ENCODE results near the gene PRSS57.

The PRSS57 gene

GRCh38 chr19:656751-657559 is 38.3 kb downstream of the PRSS57 start:
- TF ChIP-seq GATA2 (IDR thresholded peaks at IDR 0.05; ENCODE audit: low read depth, low read length) (no peak), GATA3 (IDR thresholded peaks at IDR 0.05; ENCODE audit: low read depth, low read length) (no peak)

- TF ChIP-seq GATA3 (IDR thresholded peaks at IDR 0.05; ENCODE audit: low read depth, low read length): no peak
- no peak for TF ChIP-seq GATA2 (IDR thresholded peaks at IDR 0.05; ENCODE audit: low read depth, low read length)
These were observed 39.6 kb downstream of the PRSS57 start for GRCh38 chr19:655691-656090.

- TF ChIP-seq GATA3 (IDR thresholded peaks at IDR 0.05; ENCODE audit: low read depth, low read length) (no peak), GATA2 (IDR thresholded peaks at IDR 0.05; ENCODE audit: low read depth, low read length) (no peak)
These were observed 41.8 kb downstream of the PRSS57 start for GRCh38 chr19:653425-653824.

- no peak for TF ChIP-seq GATA3 (IDR thresholded peaks at IDR 0.05; ENCODE audit: low read depth, low read length)
- no peak for TF ChIP-seq GATA2 (IDR thresholded peaks at IDR 0.05; ENCODE audit: low read depth, low read length)
These were observed 42.5 kb downstream of the PRSS57 start for GRCh38 chr19:652467-653389.

DNA sequence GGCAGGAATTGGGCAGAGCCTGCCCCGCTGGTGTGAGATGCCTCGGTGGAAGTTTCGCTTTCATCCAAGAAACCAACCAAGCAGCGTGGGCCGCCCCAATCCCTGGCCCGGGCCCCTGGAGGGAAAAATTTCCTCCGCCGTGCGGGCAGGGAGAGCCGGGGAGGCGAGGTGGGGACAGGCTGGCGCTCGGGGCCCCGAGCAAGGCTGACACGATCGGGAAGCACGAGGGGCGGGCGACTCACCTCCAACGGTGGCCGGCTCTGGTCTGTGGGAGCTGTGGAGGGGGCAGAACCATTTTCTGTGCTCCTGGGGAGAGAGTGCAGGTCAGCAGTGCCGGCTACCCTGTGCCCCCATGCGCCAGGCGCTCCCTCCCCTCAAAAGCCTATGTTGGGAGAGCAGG is 43.3 kb downstream of the PRSS57 start:
- no peak for TF ChIP-seq GATA2 (IDR thresholded peaks at IDR 0.05; ENCODE audit: low read depth, low read length)
- TF ChIP-seq GATA3 (IDR thresholded peaks at IDR 0.05; ENCODE audit: low read depth, low read length): no peak

DNA sequence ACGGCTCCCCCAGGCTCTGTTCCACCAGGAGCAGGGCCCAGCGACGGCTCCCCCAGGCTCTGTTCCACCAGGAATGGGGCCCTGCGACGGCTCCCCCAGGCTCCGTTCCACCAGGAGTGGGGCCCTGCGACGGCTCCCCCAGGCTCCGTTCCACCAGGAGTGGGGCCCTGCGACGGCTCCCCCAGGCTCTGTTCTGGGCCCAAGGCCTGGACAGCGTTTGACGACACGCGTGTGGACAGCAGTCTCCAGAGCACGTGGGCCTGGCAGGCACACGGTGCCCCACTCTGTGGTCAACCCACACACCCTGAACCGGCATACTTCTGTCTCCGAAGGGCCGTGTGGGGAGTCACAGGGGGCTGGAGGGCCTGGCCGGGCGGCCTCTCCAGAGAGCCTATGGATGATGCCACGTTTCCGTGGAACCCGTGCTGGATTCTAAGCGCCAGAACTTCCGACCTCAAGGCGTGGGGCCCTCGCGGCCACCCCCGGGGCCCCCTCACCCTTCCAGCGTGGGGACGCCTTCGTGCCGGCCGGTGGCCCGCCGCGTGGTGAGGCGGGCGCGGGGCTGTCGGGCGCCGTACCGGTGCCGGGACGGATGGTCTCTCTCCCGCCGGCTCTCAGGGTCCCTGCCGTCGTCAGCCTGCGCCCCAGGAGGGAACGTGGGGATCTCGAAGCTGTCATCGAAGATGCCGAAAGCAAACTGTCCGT is 44.0 kb downstream of the PRSS57 start:
- TF ChIP-seq GATA2 (IDR thresholded peaks at IDR 0.05; ENCODE audit: low read depth, low read length) (no peak), GATA3 (IDR thresholded peaks at IDR 0.05; ENCODE audit: low read depth, low read length) (no peak)

DNA sequence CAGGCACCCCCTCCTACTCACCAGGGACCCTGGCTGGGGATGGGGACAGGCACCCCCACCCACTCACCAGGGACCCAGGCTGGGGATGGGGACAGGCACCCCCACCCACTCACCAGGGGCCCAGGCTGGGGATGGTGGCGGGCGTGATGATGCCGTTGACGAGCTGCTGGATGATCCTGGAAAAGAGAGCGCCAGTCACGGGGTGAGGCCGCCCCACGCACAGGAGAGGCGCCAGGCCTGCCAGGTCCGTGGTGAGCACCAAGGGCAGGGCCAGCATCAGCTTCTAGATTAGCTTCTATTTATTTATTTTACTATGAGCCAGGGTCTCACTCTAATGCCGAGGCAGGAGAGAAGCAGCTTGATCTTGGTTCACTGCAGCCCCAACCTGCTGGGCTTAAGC is 45.1 kb downstream of the PRSS57 start:
- TF ChIP-seq GATA2 (IDR thresholded peaks at IDR 0.05; ENCODE audit: low read depth, low read length): no peak
- TF ChIP-seq GATA3 (IDR thresholded peaks at IDR 0.05; ENCODE audit: low read depth, low read length): no peak

GRCh38 chr19:648904-649801 is 46.1 kb downstream of the PRSS57 start:
- TF ChIP-seq GATA2 (IDR thresholded peaks at IDR 0.05; ENCODE audit: low read depth, low read length) (no peak), GATA3 (IDR thresholded peaks at IDR 0.05; ENCODE audit: low read depth, low read length) (no peak)

DNA sequence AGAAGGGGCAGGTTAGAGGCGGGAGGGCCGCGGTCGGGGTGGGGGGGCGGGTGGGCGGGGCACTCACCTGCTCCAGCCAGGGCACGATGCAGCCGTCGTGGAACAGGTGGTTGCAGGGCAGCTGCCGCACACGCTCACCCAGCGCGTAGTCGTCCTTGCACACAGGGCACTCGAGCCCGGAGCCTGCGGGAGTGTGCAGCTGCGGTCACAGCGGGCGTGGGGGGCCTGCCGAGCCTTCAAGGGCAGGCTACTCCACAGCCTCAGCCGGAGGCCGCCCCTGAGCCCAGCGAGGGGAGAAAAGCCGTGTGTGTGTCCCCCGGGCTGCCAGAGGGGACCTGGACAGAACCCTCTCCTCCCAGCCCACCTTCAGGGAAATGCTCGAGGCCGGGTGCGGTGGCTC is 46.9 kb downstream of the PRSS57 start:
- TF ChIP-seq GATA3 (IDR thresholded peaks at IDR 0.05; ENCODE audit: low read depth, low read length) (no peak), GATA2 (IDR thresholded peaks at IDR 0.05; ENCODE audit: low read depth, low read length) (no peak)

- TF ChIP-seq GATA2 (IDR thresholded peaks at IDR 0.05; ENCODE audit: low read depth, low read length) (no peak), GATA3 (IDR thresholded peaks at IDR 0.05; ENCODE audit: low read depth, low read length) (no peak)
These were observed 47.5 kb downstream of the PRSS57 start for GRCh38 chr19:647566-648284.

- TF ChIP-seq GATA2 (IDR thresholded peaks at IDR 0.05; ENCODE audit: low read depth, low read length) (no peak), GATA3 (IDR thresholded peaks at IDR 0.05; ENCODE audit: low read depth, low read length) (no peak)
These were observed 48.3 kb downstream of the PRSS57 start for GRCh38 chr19:646779-647565.

All from SH-SY5Y (cell line).